Transverse colon (tissue), 4 donors: ENCODE measurements around the gene ANKRD11. TPM values are rescaled to one million over a fixed set of nuclear protein-coding genes. Genes with fewer than 3 reads are reported as not detected.

Source experiments
- DNase-seq: peaks from one replicate; pipeline ENCODE4 v3.0.0-alpha.2; 2019
- H3K27ac ChIP-seq, 4 donors: fragments of 200-600 bp; sonication (generic); 2 replicates each; pipeline ENCODE4 v1.5.1; 2016 to 2018; ENCODE audit warnings: inconsistent platforms in 4 of 4
- H3K27me3 ChIP-seq: fragments of 200-600 bp; sonication (generic); 2 replicates; pipeline ENCODE4 v1.5.1; 2017; ENCODE audit warnings: inconsistent platforms
- H3K36me3 ChIP-seq, 4 donors: fragments of 200-600 bp; sonication (generic); 2 replicates each; pipeline ENCODE4 v1.5.1; 2017 to 2019; ENCODE audit warnings: inconsistent platforms in 4 of 4
- H3K4me1 ChIP-seq, 4 donors: fragments of 200-600 bp; sonication (generic); 2 replicates each; pipeline ENCODE4 v1.5.1; 2017 to 2020; ENCODE audit warnings: inconsistent platforms in 4 of 4
- H3K4me3 ChIP-seq, 4 donors: fragments of 200-600 bp; sonication (generic); 1 replicate in 1 of 4; 2 replicates in 3 of 4; pipeline versions ENCODE4 v1.5.1 to v1.6.1; 2017 to 2019; ENCODE audit warnings: inconsistent platforms in 4 of 4
- H3K9me3 ChIP-seq, 2 donors: fragments of 200-600 bp; sonication (generic); 2 replicates each; pipeline ENCODE4 v1.5.1; 2017 to 2019; ENCODE audit warnings: inconsistent platforms in 2 of 2
- CTCF ChIP-seq, 5 experiments: fragments of 200-600 bp in 3 of 5; fragments of 450-650 bp in 2 of 5; sonication (generic) in 3 of 5; IDR thresholded peaks; 1 replicate in 2 of 5; 2 replicates in 3 of 5; pipeline ENCODE4 v1.5.1; 2016 to 2017; ENCODE audit warnings: antibody characterized with exemption in 5 of 5, inconsistent platforms in 3 of 5, mild to moderate bottlenecking in 2 of 5, moderate library complexity in 1 of 5
- EP300 ChIP-seq: sonication (generic); formaldehyde crosslinking; IDR thresholded peaks from one replicate; pipeline ENCODE4 v1.6.1; 2017; ENCODE audit warnings: antibody characterized with exemption, low read depth
- POLR2A ChIP-seq: fragments of 450-650 bp; IDR thresholded peaks from one replicate; pipeline ENCODE4 v1.6.1; 2016; ENCODE audit warnings: antibody characterized with exemption, mild to moderate bottlenecking, moderate library complexity
- POLR2AphosphoS5 ChIP-seq, 3 donors: sonication (generic); formaldehyde crosslinking; IDR thresholded peaks; one replicate each; pipeline ENCODE4 v1.6.1; 2016; ENCODE audit warnings: antibody characterized with exemption in 3 of 3
- WGBS, 2 donors: methylation state at CpG; one replicate each; pipeline ENCODE4 v1.1.5; 2018; ENCODE audit warnings: low coverage in 1 of 2; 5-methylcytosine and 5-hydroxymethylcytosine counted together
- in situ Hi-C, 4 donors: fragments of 200-750 bp; cut with MboI; loops; one replicate each; pipeline versions ENCODE4 v1.15.0 to v1.15.1; 2017; ENCODE audit warnings: low sequenced_read_pairs in 3 of 4, low pct_ligation_motif_present in 1 of 4, low pct_unique_long_range_greater_than_20kb in 1 of 4
- intact Hi-C: fragments of 100-400 bp; cut with DNase I; formaldehyde crosslinking; loops from one replicate; pipeline ENCODE4 v1.15.1; 2023; ENCODE audit warnings: low total_unique reads
- total RNA-seq, 4 donors: library from RNA; depleted of rRNA; stranded (reverse); fragments of >200 nt; gene quantifications; one replicate each; pipeline ENCODE4 v1.1.0, GENCODE V29; 2016

The ANKRD11 gene
- total RNA-seq, 4 donors from 2014 or later, result 109 to 281 (median 142) TPM

- TF ChIP-seq EP300 (no peak), POLR2A (no peak), POLR2AphosphoS5 (IDR thresholded peaks at IDR 0.05) (no peak), CTCF (IDR thresholded peaks at IDR 0.05) (no peak)
- Histone ChIP-seq H3K4me1 (peaks cover 8 to 41% (median 20%) of the 10 kb centered on the region in 4 donors), H3K4me3 (no peak overlapping the region), H3K27me3 (no peaks in the 10 kb centered on the region), H3K36me3 (no peaks in the 10 kb centered on the region), H3K27ac (no peak overlapping the region), H3K9me3 (no peaks in the 10 kb centered on the region)
- 85% methylated on average over 5 of the region's 5 CpGs; no CpG with 5 or more reads in 1 of the 2 donors for WGBS, 2 donors
- intact Hi-C loops (no loop called here), in situ Hi-C loops (loop anchor here in 1 of 4 donors (10.0 kb wide), 1 partner anchor 159 kb away; no protein-coding TSS in a partner anchor)
- no peak for DNase-seq
These were observed 3.4 kb upstream of the ANKRD11 start for GRCh38 chr16:89493776-89494175.

- no peak for DNase-seq
- TF ChIP-seq POLR2AphosphoS5 (IDR thresholded peaks at IDR 0.05) (no peak), EP300 (no peak)
- peak overlapping the region in 3 of 4 donors; percentile 93 to 99 (median 97) for H3K4me3 ChIP-seq
- in situ Hi-C loops, result loop anchor here in 1 of 4 donors (10.0 kb wide), 1 partner anchor 157 kb away; no protein-coding TSS in a partner anchor
- H3K27ac ChIP-seq, result peak overlapping the region in 2 of 4 donors; percentile 100
- H3K27me3 ChIP-seq, result no peaks in the 10 kb centered on the region
- 89 to 96% methylated on average over 16 to 24 of the region's 24 CpGs for WGBS, 2 donors
- no peaks in the 10 kb centered on the region for H3K9me3 ChIP-seq
- intact Hi-C loops, result no loop called here
- H3K4me1 ChIP-seq, result peaks cover 21 to 44% (median 26%) of the 10 kb centered on the region in 4 donors
- H3K36me3 ChIP-seq, result no peaks in the 10 kb centered on the region
These were observed 1.8 kb upstream of the ANKRD11 start for GRCh38 chr16:89491974-89492687.

GRCh38 chr16:89491238-89491869, 993 bp upstream of the ANKRD11 start:
- intact Hi-C loops (no loop called here), in situ Hi-C loops (loop anchor here in 1 of 4 donors (10.0 kb wide), 1 partner anchor 157 kb away; no protein-coding TSS in a partner anchor)
- no peak for TF ChIP-seq EP300
- peak in 4 of 5 experiments; percentile 23 to 65 (median 36) for TF ChIP-seq CTCF (IDR thresholded peaks at IDR 0.05)
- TF ChIP-seq POLR2A, result no peak
- Histone ChIP-seq H3K9me3 (no peaks in the 10 kb centered on the region), H3K27me3 (no peaks in the 10 kb centered on the region), H3K36me3 (no peaks in the 10 kb centered on the region), H3K4me1 (peaks cover 23 to 49% (median 30%) of the 10 kb centered on the region in 4 donors), H3K27ac (peak overlapping the region; percentile 96 to 100 (median 100)), H3K4me3 (peak overlapping the region; percentile 52 to 99 (median 95))
- DNase-seq, result no peak
- 3% methylated on average over 6 to 22 of the region's 22 CpGs for WGBS, 2 donors

- H3K27ac ChIP-seq, result peak overlapping the region; percentile 98 to 100 (median 100)
- H3K4me1 ChIP-seq, result peaks cover 35 to 61% (median 44%) of the 10 kb centered on the region in 4 donors
- in situ Hi-C loops (loop anchor here in 1 of 4 donors (10.0 kb wide), 2 partner anchors 75 to 155 kb away; no protein-coding TSS in a partner anchor), intact Hi-C loops (loop anchor here (10.0 kb wide), 1 partner anchor 155 kb away; no protein-coding TSS in a partner anchor)
- no peaks in the 10 kb centered on the region for H3K36me3 ChIP-seq
- H3K27me3 ChIP-seq, result no peaks in the 10 kb centered on the region
- no peak for DNase-seq
- WGBS, 2 donors, result 0% methylated on average over 21 of the region's 81 CpGs; no CpG with 5 or more reads in 1 of the 2 donors
- H3K4me3 ChIP-seq, result peak overlapping the region; percentile 93 to 100 (median 99)
- no peaks in the 10 kb centered on the region for H3K9me3 ChIP-seq
- TF ChIP-seq POLR2A (no peak), POLR2AphosphoS5 (IDR thresholded peaks at IDR 0.05) (no peak), CTCF (IDR thresholded peaks at IDR 0.05) (no peak), EP300 (no peak)
These were observed 393 bp downstream of the ANKRD11 start for GRCh38 chr16:89489898-89490438.
